ENCODE data around the gene C17orf113. TPM values are rescaled to one million over a fixed set of nuclear protein-coding genes. Genes with fewer than 3 reads are reported as not detected.

The C17orf113 gene
- total and polyA plus RNA-seq, 12 donors, result 0.26 to 1.2 (median 0.88) TPM

DNA sequence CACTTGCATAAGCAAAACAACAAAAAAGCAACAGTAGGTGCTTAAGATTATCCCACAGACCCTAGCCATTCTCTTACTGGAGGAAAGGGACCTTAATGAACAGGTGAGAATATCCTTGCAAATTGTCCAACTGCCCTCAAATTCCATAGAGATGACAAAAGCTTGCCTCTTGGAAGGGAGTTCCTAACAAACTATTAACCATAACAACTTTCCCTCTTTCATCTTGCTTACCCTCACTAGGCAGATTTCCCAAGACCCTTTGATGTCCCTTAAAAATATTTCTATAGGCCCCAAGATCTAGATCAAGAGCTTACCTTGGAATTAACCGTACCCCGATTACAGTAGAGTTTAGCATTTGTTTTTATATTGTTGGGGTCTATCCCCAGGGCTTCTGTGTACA lies 62.0 kb downstream of the C17orf113 start:
- H3K4me3 ChIP-seq, result no peak overlapping the region
- H3K27ac ChIP-seq, result no peak overlapping the region
- H3K4me1 ChIP-seq, result no peaks in the 10 kb centered on the region
- H3K9me3 ChIP-seq, result no peaks in the 10 kb centered on the region
- DNase-seq (no peak), ATAC-seq (no peak)
- WGBS, 2 donors, result 97% methylated on average over 2 of the region's 2 CpGs
- H3K36me3 ChIP-seq, result peaks cover 0 to 100% (median 76%) of the 10 kb centered on the region in 9 donors
- H3K27me3 ChIP-seq, result no peaks in the 10 kb centered on the region
- TF ChIP-seq, protein P1, sequence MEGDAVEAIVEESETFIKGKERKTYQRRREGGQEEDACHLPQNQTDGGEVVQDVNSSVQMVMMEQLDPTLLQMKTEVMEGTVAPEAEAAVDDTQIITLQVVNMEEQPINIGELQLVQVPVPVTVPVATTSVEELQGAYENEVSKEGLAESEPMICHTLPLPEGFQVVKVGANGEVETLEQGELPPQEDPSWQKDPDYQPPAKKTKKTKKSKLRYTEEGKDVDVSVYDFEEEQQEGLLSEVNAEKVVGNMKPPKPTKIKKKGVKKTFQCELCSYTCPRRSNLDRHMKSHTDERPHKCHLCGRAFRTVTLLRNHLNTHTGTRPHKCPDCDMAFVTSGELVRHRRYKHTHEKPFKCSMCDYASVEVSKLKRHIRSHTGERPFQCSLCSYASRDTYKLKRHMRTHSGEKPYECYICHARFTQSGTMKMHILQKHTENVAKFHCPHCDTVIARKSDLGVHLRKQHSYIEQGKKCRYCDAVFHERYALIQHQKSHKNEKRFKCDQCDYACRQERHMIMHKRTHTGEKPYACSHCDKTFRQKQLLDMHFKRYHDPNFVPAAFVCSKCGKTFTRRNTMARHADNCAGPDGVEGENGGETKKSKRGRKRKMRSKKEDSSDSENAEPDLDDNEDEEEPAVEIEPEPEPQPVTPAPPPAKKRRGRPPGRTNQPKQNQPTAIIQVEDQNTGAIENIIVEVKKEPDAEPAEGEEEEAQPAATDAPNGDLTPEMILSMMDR (IDR thresholded peaks at IDR 0.05), result no peak
- intact Hi-C loops (cut with DNase I), result no loop called here

Other genes starting within 250 kb of the C17orf113 start
- gene P3H4, start 238.7 kb downstream of the C17orf113 start, total RNA-seq, result 1 to 10 TPM; 2.0 to 7.5 (median 3.8) TPM
- gene P3H4, start 238.7 kb downstream of the C17orf113 start, polyA plus RNA-seq, result 1 to 10 TPM; 5.6 to 7.3 TPM
- gene FKBP10, start 237.6 kb downstream of the C17orf113 start, total RNA-seq, result 10 to 100 TPM in 4 of 10 donors, 1 to 10 TPM in 6; 4.8 to 31.8 (median 8.7) TPM
- gene FKBP10, start 237.6 kb downstream of the C17orf113 start, polyA plus RNA-seq, result 10 to 100 TPM; 27.8 to 29.3 TPM
- 10 to 100 TPM; 14.5 to 25.0 (median 20.5) TPM for gene NT5C3B, start 214.4 kb downstream of the C17orf113 start, total RNA-seq
- gene NT5C3B, start 214.4 kb downstream of the C17orf113 start, polyA plus RNA-seq, result 10 to 100 TPM; 42.1 to 48.5 TPM
- under 1 TPM in 4 of 10 donors, not detected in 6; 0.12 to 0.25 (median 0.18) TPM for gene KLHL10, start 212.8 kb downstream of the C17orf113 start, total RNA-seq
- under 1 TPM in 1 of 2 donors, not detected in 1; 0.01 TPM for gene KLHL10, start 212.8 kb downstream of the C17orf113 start, polyA plus RNA-seq
- gene KLHL11, start 185.2 kb downstream of the C17orf113 start, total RNA-seq, result 1 to 10 TPM; 2.1 to 4.9 (median 3.6) TPM
- gene KLHL11, start 185.2 kb downstream of the C17orf113 start, polyA plus RNA-seq, result 1 to 10 TPM; 1.4 TPM
- gene ACLY, start 131.7 kb downstream of the C17orf113 start, total RNA-seq, result 10 to 100 TPM; 22.0 to 42.2 (median 25.2) TPM
- 10 to 100 TPM; 12.1 to 27.0 TPM for gene ACLY, start 131.7 kb downstream of the C17orf113 start, polyA plus RNA-seq
- 1 to 10 TPM in 3 of 10 donors, under 1 TPM in 7; 0.23 to 1.6 (median 0.63) TPM for gene ODAD4, start 120.0 kb downstream of the C17orf113 start, total RNA-seq
- gene ODAD4, start 120.0 kb downstream of the C17orf113 start, polyA plus RNA-seq, result 1 to 10 TPM; 1.2 to 1.5 TPM
- 10 to 100 TPM; 19.4 to 42.7 (median 26.2) TPM for gene CNP, start 83.8 kb downstream of the C17orf113 start, total RNA-seq
- 10 to 100 TPM; 17.2 to 25.6 TPM for gene CNP, start 83.8 kb downstream of the C17orf113 start, polyA plus RNA-seq
- 10 to 100 TPM; 68.8 to 90.0 (median 80.5) TPM for gene DNAJC7, start 33.2 kb downstream of the C17orf113 start, total RNA-seq
- 100 to 1,000 TPM in 1 of 2 donors, 10 to 100 TPM in 1; 93.7 to 121 TPM for gene DNAJC7, start 33.2 kb downstream of the C17orf113 start, polyA plus RNA-seq
- gene NKIRAS2, start 30.5 kb downstream of the C17orf113 start, total RNA-seq, result 10 to 100 TPM; 50.1 to 64.1 (median 57.2) TPM
- 10 to 100 TPM; 51.4 to 61.2 TPM for gene NKIRAS2, start 30.5 kb downstream of the C17orf113 start, polyA plus RNA-seq
- gene ZNF385C, start 47.9 kb upstream of the C17orf113 start, total RNA-seq, result under 1 TPM in 9 of 10 donors, not detected in 1; 0.16 to 0.56 (median 0.24) TPM
- under 1 TPM; 0.09 to 0.29 TPM for gene ZNF385C, start 47.9 kb upstream of the C17orf113 start, polyA plus RNA-seq
- 1 to 10 TPM; 2.2 to 8.4 (median 4.0) TPM for gene DHX58, start 62.1 kb upstream of the C17orf113 start, total RNA-seq
- 10 to 100 TPM in 1 of 2 donors, 1 to 10 TPM in 1; 3.4 to 16.9 TPM for gene DHX58, start 62.1 kb upstream of the C17orf113 start, polyA plus RNA-seq
- gene KAT2A, start 70.8 kb upstream of the C17orf113 start, total RNA-seq, result 10 to 100 TPM in 9 of 10 donors, 1 to 10 TPM in 1; 9.3 to 29.7 (median 13.3) TPM
- gene KAT2A, start 70.8 kb upstream of the C17orf113 start, polyA plus RNA-seq, result 100 to 1,000 TPM in 1 of 2 donors, 10 to 100 TPM in 1; 20.6 to 118 TPM
- gene HSPB9, start 72.2 kb upstream of the C17orf113 start, total RNA-seq, result under 1 TPM in 1 of 10 donors, not detected in 9; 0.23 TPM
- under 1 TPM; 0.01 to 0.29 TPM for gene HSPB9, start 72.2 kb upstream of the C17orf113 start, polyA plus RNA-seq
- gene RAB5C, start 104.4 kb upstream of the C17orf113 start, total RNA-seq, result 10 to 100 TPM; 24.6 to 64.4 (median 35.3) TPM
- 10 to 100 TPM; 33.3 to 76.5 TPM for gene RAB5C, start 104.4 kb upstream of the C17orf113 start, polyA plus RNA-seq
- gene KCNH4, start 130.5 kb upstream of the C17orf113 start, total RNA-seq, result under 1 TPM in 6 of 10 donors, not detected in 4; 0.06 to 0.22 (median 0.13) TPM
- under 1 TPM; 0.07 to 0.29 TPM for gene KCNH4, start 130.5 kb upstream of the C17orf113 start, polyA plus RNA-seq
- not detected for gene HCRT, start 134.9 kb upstream of the C17orf113 start, total RNA-seq
- gene HCRT, start 134.9 kb upstream of the C17orf113 start, polyA plus RNA-seq, result not detected
- 10 to 100 TPM in 2 of 10 donors, 1 to 10 TPM in 8; 4.6 to 11.5 (median 6.2) TPM for gene GHDC, start 143.9 kb upstream of the C17orf113 start, total RNA-seq
- gene GHDC, start 143.9 kb upstream of the C17orf113 start, polyA plus RNA-seq, result 10 to 100 TPM in 1 of 2 donors, 1 to 10 TPM in 1; 7.0 to 10.1 TPM
- 10 to 100 TPM; 26.3 to 34.7 (median 30.8) TPM for gene STAT5B, start 225.8 kb upstream of the C17orf113 start, total RNA-seq
- 10 to 100 TPM; 14.4 to 22.5 TPM for gene STAT5B, start 225.8 kb upstream of the C17orf113 start, polyA plus RNA-seq
- 10 to 100 TPM; 13.4 to 28.5 (median 16.1) TPM for gene STAT5A, start 237.9 kb upstream of the C17orf113 start, total RNA-seq
- 10 to 100 TPM in 1 of 2 donors, 1 to 10 TPM in 1; 8.2 to 11.9 TPM for gene STAT5A, start 237.9 kb upstream of the C17orf113 start, polyA plus RNA-seq